ENCODE results near the gene PTPN20.

DNA sequence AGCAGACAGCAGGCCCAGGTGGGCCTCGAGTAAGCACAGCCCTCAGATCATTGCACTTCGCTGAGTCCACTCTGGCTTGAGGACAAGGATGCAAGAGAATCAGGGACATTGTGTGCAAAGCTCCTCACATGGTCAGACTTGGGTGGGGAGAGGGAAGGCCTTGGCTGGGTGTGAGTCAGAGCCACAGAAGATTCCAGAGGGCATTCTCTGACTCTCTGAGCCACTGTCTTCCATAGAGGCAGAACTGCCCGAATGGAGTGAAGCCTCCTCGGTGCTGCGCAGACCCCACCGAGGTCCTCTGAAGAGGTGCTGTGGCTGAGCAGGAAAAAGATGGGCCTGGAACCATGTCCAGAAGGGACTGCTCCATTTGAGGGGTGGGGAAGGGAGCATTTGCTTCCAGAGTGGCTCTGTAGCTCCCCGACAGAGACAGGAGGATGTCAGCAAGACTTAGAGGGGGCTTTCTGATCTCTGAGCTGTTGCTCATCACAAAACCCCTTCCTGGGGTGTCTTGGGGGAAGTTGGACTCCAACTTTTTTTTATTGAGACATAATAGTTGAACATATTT is 120.8 kb downstream of the PTPN20 start:
- TF ChIP-seq, protein P1, sequence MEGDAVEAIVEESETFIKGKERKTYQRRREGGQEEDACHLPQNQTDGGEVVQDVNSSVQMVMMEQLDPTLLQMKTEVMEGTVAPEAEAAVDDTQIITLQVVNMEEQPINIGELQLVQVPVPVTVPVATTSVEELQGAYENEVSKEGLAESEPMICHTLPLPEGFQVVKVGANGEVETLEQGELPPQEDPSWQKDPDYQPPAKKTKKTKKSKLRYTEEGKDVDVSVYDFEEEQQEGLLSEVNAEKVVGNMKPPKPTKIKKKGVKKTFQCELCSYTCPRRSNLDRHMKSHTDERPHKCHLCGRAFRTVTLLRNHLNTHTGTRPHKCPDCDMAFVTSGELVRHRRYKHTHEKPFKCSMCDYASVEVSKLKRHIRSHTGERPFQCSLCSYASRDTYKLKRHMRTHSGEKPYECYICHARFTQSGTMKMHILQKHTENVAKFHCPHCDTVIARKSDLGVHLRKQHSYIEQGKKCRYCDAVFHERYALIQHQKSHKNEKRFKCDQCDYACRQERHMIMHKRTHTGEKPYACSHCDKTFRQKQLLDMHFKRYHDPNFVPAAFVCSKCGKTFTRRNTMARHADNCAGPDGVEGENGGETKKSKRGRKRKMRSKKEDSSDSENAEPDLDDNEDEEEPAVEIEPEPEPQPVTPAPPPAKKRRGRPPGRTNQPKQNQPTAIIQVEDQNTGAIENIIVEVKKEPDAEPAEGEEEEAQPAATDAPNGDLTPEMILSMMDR (IDR thresholded peaks at IDR 0.05) = no peak
- no peak for TF ChIP-seq MAX (IDR thresholded peaks at IDR 0.05)
- TF ChIP-seq MYC (IDR thresholded peaks at IDR 0.05; ENCODE audit: borderline replicate concordance, low read length) = no peak
- TF ChIP-seq, protein P2, sequence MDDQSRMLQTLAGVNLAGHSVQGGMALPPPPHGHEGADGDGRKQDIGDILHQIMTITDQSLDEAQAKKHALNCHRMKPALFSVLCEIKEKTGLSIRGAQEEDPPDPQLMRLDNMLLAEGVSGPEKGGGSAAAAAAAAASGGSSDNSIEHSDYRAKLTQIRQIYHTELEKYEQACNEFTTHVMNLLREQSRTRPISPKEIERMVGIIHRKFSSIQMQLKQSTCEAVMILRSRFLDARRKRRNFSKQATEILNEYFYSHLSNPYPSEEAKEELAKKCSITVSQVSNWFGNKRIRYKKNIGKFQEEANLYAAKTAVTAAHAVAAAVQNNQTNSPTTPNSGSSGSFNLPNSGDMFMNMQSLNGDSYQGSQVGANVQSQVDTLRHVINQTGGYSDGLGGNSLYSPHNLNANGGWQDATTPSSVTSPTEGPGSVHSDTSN (IDR thresholded peaks at IDR 0.05) = no peak
- no peak for TF ChIP-seq EP300 (IDR thresholded peaks at IDR 0.05)
- no peak for TF ChIP-seq CBX2 (IDR thresholded peaks at IDR 0.05; ENCODE audit: borderline replicate concordance, low read depth)
- TF ChIP-seq NR3C1 (IDR thresholded peaks at IDR 0.05) = no peak
- no peak for TF ChIP-seq POLR2A (IDR thresholded peaks at IDR 0.05; ENCODE audit: low read length)
- TF ChIP-seq RFX5 (IDR thresholded peaks at IDR 0.05) = no peak
- TF ChIP-seq ELK1 (IDR thresholded peaks at IDR 0.05; ENCODE audit: low read depth, low read length) = no peak
- no peak for TF ChIP-seq CHD4 (IDR thresholded peaks at IDR 0.05; ENCODE audit: borderline replicate concordance)
- no peak for TF ChIP-seq RAD21 (conservative IDR thresholded peaks at IDR 0.05 in 1 of 2, IDR thresholded peaks at IDR 0.05 in 1 of 2)
- no peak for TF ChIP-seq REST (IDR thresholded peaks at IDR 0.05)
